Measurements from ENCODE around the gene RADIL. TPM values are rescaled to one million over a fixed set of nuclear protein-coding genes. Genes with fewer than 3 reads are reported as not detected.
"Not testable (repeated sequence)": the region's sequence is repeated elsewhere in the genome, so short reads cannot be mapped to it uniquely, and the experiment has no call there.

RADIL gene
- total RNA-seq, 1 donor from 2014 or later: 2.4 TPM

DNA sequence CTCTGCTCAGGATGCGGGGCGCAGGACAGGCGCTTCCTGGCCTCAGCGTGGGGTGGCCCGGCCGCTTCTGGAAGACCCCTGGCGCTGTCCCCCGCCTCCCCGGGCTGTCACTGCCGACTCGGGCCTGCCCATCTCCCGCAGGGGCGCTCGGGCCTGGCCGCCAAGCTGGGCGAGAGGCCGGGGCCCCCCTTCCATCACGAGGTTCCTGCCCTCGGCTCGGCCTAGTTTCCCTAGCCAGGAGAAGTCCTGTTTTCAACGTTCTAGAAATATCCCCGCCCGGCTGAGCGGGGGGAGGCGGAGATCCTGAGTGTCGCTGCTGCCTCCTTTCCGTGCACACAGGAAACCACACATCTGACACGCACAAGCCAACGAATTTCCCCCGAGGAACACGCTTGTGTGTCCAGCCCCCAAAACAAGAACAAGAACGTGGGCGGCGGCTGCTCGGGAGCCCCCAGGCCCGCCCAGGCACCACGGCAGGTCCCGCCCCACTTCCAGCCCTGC lies 74.4 kb downstream of the RADIL start:
- no peak for DNase-seq (ENCODE audit: low spot score)

DNA sequence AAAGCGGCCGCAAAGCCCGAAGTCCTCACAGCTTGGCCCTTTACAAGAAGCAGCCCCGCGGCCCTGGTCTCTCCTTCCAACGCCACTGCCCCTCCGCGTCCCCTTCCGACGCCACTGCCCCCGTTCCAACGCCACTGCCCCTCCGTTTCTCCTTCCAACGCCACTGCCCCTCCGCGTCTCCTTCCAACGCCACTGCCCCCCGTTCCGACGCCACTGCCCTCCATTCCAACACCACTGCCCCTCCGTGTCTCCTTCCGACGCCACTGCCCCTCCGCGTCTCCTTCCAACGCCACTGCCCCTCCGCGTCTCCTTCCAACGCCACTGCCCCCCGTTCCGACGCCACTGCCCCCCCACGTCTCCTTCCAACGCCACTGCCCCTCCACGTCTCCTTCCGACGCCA lies 75.0 kb downstream of the RADIL start:
- DNase-seq (ENCODE audit: low spot score): no peak

DNA sequence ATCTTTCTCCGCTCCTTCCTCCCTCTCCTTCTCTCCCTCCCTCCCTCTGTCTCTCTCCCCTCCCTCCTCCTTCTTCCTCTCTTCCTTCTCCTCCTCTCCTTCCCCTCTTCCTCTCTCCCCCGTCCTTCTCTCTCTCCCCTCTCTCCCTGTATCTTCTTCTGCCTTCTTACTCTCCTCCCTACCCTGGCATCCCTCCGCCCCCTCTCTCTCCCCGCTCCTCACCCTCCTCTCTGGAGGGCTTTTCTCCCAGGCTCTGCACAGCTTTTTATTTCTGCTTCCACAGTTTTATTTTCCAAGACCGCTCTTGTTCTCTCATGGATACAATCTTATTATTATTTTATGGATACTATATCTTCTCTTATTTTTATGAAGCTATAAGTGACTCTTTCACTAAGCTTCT lies 75.5 kb downstream of the RADIL start:
- DNase-seq (ENCODE audit: low spot score): no peak

DNA sequence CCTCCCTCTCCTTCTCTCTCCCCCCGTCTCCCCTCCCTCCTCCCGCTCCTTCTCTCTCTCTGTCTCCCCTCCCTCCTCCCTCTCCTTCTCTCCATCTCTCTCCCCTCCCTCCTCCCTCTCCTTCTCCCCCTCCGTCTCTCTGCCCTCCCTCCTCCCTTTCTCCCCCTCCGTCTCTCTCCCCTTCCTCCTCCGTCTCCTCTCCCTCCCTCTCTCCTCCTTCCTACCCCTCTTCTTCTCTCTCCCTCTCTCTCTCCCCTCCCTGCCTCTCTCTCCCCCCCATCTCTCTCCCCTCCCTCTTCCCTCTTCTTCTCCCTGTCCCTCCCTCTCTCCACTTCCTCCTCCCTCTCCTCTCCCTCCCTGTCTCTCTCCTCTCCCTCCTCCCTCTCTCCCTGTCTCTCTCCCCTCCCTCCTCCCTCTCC lies 75.9 kb downstream of the RADIL start:
- DNase-seq (ENCODE audit: low spot score): no peak

DNA sequence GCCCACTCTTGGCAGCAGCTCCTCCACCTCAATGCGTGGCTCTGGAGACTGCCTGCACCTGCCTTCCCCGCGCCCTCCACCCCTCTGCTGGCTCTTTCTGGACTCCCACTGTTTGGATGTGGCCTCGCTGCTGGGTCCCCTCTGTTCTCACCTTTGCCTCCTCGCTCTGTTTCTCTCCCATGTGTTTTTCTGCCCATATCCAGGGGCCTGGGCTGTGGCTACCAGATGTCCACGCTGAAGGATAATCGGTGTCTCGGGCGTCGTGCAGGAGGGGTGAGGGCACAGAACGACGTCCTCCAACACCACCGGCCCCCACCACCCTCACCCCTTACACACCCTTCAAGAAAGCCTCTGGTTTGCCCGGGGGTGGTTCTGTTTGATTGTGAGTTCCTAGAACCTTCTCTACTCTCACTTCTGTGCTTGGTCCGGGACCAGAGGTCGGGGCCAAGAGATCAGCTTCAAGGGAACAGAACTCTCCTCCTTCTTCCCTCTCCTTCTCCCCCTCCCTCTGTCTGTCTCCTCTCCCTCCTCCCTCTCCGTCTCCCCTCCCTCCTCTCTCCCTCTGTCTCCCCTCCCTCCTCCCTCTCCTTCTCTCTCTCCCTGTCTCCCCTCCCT lies 76.4 kb downstream of the RADIL start:
- no peak for DNase-seq (ENCODE audit: low spot score)

DNA sequence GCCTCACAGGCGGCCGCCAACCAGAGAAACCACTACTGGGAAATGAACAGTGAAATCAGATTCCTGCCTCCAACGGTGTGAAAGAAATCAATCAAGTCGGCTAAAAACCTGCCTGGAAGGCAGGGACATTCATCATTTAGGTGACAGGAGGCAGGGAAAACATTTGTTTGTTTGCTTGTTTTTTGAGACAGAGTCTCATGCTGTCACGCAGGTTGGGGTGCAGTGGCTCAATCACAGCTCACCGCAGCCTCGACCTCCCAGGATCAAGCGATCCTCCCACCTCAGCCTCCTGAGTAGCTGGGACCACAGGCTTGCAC lies 77.6 kb downstream of the RADIL start:
- DNase-seq (ENCODE audit: low spot score): no peak

DNA sequence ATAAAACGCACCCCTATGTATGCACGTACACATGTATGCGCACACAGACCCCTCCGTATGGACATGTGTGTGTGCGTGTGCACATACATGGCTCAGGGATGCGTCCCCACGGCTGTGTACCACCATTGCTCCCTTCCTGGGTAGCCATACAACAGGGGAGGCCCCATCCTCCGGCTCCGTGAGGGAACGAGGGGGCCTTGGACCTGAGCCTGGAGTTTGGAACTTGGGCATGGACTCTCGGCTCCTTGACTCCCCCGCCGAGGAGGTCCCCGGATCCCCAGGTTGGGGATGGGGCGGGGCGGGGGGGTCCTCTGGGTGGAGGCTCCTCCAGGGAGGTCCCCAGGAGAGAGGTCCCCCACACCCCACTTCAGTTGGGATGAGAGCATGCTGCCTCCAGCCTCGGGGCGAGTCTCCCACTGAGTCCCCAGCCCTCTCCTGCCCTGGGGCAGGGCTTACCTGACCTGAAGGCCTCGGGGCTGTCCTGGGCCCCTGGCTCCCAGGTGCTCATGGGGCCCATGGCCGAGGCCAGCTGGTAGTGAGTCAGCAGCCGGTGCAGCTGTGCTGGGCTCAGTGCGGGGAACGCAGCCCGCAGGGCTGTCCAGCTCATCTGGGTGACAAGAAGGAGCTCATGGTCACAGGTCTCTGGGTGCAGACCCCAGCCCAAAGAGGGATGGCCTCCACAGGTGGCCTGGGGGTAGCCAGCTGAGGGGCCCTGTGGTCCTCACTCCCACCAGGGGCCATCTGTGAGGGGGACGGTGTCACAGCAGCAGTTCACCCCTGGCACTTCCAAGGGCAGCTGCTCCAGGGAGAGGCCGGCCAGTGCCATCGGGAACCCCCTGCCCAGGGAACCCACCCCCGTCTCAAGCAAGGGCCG lies 78.2 kb downstream of the RADIL start:
- no peak for DNase-seq (ENCODE audit: low spot score)

DNA sequence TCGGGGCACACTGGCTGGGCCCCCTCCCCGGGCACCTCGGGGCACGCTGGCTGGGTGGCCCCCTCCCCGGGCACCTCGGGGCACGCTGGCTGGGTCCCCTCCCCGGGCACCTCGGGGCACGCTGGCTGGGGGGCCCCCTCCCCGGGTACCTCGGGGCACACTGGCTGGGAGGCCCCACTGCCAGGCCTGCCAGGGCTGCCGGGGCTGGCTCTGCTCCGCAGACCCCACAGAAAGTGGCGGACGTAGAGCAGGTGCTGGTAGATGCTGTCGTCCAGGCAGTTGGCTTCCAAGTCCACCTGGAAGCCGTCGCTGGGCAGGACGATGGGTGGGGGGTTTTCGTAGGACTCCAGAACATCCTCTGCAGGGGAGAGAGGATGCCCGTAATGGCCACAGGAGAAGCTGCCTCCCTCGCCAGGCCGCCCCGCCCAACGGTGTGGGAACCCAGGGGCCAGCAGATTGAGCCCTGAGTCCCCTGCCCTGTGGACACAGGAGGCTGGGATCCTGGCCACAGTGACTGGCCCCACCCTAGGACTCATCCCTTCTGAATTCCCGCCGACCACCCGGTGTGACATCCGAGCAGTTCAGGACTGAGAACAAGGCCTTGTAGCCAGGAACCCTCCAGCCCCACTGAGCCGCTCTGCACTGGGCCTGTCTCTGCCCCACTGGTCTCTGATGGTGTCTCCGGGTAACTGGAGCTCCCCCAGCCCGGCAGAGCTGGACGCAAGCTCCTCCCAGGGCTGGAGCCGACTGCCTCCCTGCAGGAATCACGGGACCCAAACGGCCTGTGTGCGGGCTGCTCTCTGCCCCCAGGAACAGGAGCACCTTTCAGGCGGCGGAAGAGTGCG lies 79.9 kb downstream of the RADIL start:
- DNase-seq (ENCODE audit: low spot score): no peak

DNA sequence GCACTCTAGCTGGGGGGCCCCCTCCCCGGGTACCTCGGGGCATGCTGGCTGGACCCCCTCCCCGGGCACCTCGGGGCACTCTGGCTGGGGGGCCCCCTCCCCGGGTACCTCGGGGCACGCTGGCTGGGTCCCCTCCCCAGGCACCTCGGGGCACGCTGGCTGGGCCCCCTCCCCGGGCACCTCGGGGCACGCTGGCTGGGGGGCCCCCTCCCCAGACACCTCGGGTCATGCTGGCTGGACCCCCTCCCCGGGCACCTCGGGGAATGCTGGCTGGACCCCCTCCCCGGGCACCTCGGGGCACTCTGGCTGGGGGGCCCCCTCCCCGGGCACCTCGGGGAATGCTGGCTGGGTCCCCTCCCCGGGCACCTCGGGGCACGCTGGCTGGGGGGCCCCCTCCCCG lies 80.9 kb downstream of the RADIL start:
- DNase-seq (ENCODE audit: low spot score): not testable (repeated sequence)

DNA sequence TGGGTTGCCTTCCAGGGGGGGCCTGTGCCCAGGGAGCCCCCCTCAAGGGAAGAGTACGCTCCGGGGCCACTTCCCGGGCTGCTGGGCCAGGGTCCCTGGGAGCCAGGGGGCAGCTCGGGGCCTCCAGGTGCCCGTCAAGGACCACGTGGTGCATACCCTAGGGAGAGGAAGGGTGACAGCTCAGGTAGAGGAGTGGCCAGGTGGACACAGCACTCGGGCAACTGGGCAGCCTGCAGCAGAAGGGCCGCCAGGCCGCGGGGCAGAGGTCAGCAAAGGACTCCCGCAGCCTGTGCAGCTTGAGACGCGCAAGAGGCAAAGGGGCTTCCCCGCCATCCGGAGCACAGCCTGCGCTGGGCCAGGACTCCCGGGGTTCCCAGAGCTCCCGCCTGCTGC lies 81.7 kb downstream of the RADIL start:
- DNase-seq (ENCODE audit: low spot score): no peak

DNA sequence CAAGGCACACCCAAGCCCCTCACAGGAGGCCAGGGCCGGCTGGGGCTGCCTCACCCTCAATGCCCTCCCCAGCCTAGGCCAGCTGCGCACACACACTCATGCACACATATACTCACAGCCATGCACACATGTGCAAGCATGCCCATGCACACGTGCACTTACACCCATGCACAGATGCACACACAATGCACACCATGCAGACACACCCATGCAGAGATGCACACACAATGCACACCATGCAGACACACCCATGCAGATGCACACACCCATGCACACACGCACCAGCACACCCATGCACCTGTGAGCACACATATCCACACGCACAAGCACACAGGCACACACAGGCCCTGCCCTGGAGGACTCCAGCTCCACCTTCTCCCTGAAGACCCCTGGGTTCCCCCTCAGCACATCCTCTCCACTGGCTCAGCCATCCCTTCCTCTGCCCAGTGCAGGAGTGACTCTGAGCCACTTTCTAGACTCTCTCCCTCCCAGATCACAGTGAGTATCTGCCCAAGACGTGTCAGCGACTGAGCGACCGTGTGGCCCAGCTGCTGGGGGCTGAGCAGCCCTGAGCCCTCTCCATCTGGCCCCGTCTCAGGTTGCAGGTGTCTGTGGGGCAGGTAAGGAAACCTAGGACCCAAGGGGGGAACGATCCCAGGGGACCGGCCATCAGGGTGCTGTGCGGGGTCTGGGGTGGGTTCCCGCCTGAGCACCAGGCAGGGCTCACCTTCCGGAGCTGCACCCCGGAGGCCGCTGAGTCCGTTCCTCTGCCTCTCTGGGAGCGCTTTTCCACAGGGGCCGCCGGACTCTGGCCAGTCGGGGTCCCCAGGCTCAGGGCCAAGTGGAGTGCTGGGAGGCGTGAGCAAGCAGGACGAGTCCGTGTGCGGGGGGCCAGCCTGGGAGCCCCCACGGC lies 82.3 kb downstream of the RADIL start:
- DNase-seq (ENCODE audit: low spot score): no peak

DNA sequence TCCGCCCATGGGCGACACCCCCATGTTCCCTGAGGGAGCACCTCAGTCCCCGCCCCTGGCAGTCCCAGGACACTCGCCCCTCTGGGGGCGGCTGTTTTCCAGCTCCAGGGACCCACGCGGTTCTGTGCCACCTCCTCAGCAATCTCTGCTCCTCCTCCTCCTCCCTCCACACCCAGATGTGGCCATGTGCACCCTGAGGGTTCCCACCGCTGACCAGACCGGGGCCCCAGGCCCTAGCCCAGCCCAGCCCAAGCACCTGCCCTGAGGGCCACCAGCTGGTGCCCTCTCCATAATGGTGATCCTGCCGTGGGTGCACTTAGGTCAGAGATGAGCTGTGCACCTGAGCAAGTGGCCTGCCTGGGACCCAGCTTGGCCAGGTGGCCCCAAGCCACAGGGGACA lies 83.0 kb downstream of the RADIL start:
- no peak for DNase-seq (ENCODE audit: low spot score)

DNA sequence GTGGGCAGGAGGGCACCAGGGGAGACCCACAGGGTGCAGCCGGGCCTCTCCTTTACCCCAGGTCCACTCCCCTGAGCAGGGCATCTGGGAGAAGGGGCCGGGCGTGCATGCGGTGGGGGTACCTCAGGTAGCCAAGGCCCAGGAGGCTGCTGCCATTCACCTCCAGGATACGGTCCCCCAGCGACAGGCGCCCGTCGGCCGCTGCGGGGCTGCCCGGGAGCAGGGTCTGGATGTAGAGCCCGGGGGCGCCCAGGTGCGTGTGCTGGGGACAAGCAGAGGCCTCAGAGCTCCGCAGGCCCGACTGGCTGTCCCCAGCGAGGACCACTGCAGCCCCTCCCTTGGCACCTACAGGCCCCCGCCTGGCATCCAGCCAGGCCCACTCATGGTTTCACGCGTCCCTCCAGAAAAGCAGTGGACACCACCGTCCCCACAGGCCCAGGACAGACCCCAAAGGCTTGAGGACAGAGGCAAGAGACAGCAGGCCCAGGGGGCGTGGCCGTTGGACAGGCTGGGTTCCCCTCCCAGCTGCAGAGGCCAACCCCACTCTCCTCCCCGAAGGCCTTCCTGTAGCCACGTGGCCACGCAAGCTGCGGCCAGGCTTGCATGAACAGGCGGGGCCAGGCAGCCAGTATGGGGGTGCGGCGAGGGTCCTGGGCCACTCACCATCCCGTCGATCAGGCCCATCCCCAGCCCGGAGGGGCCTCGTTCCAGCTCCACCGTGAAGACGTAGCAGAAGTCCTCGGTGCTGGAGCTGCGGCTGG lies 83.8 kb downstream of the RADIL start:
- no peak for DNase-seq (ENCODE audit: low spot score)

DNA sequence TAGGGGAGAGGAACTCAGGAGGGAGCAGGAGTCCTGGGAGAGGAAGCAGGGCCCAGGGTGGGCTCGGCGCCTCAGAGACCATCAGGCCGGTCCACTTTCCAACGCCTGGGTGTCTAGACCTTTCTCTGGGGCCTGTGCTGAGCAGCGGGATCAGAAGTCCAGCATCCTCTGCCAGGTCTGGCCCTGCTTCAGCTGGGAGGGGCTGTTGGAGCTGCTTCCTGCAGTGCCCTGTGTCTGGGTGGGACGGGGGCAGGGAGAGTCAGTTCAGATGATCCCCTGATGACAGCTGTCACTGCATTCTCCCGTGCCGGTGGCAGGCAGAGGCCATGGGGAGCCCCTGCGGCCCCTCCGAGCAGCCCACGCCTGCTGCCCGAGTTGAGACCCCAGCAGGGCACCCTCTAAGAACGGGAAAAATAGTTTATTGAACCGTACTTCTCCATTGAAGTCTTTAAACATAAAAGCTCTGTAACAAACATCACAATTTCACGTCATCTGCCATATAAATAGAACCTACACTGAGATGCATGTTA lies 84.7 kb downstream of the RADIL start:
- no peak for DNase-seq (ENCODE audit: low spot score)

DNA sequence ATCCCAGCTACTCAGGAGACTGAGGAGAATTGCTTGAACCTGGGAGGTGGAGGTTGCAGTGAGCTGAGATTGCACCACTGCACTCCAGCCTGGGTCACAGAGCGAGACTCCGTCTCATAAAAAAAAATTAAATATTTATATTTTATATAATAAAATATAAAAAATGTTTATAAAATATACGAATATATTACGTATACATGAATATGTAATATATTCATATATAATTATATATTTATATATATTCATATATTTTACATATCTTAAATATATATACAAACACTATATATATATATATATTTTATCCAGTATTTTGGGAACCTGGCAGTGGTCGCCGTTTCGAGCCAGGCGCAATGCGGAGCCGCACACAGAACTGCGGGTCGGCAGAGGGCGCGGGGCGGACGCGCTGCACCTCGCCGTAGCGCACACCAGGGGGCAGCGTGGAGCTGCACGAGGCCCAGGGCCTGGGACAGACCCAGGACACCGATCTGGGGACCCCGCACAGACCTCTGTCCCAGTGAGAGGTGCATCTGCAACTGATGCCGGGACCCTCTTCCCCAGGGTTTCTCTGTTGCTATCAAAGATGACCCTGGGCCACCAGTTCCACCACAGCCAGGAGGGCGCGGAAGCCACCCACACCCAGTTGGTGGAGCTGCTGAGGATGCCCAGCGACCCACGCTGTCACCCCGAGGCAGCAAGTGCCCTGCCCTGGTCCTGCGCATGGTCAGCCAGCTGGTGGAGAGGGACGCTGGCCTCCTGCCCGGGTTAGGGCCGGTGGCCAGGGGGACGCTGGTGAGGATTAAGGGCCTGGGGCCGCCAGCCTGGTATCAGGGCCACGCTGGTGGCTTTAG lies 85.4 kb downstream of the RADIL start:
- peak; percentile 28 for DNase-seq (ENCODE audit: low spot score)

DNA sequence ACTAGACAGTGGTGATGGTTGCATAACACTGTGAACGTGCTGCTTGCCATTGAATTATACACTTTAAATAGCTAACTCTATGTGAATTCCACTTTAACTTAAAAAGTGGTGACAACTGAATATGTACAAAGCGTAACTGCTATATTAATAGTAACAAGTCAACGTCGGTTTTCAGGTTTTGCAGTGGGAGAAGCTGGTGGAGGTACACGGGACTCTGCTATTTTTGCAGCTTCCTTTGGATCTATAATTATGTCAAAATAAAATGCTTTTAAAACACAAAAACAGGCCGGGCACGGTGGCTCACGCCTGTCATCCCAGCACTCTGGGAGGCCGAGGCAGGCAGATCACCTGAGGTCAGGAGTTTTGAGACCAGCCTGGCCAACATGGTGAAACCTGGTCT lies 87.1 kb downstream of the RADIL start:
- DNase-seq (ENCODE audit: low spot score): no peak

DNA sequence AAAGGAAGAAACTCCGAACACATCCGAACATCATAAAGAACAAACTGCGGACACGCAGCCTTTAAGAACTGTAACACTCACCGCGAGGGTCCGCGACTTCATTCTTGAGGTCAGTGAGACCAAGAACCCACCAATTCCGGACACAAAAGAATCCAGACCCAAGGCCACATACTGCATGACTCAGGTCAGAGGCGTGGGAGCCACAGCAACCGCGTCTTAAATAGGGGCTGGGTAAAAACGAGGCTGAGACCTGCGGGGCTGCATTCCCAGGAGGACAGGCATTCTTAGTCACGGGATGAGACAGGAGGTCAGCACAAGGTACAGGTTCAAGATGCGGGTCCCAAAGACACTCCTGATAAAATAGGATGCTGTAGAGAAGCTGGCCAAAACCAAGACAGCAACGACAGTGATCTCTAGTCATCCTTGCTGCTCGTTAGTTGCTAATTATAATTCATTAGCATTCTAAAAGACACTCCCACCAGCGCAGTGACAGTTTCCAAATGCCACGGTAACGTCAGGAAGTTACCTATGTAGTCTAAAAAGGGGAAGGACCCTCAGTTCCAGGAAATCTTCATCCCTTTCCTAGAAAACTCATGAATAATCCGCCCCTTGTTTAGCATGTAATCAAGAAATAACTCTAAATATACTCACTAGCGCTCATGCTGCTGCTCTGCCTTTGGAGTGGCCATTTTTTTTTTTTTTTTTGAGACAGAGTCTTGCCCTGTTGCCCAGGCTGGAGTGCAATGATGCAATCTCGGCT lies 88.7 kb downstream of the RADIL start:
- no peak for DNase-seq (ENCODE audit: low spot score)

DNA sequence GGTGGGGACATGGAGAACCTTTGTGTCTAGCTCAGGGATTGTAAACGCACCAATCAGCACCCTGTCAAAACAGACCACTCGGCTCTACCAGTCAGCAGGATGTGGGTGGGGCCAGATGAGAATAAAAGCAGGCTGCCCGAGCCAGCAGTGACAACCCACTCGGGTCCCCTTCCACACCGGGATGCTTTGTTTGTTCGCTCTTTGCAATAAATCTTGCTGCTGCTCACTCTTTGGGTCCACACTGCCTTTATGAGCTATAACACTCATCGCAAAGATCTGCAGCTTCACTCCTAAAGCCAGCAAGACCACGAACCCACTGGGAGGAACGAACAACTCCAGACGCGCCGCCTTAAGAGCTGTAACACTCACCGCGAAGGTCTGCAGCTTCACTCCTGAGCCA lies 89.3 kb downstream of the RADIL start:
- DNase-seq (ENCODE audit: low spot score): not testable (repeated sequence)

All from mucosa of gallbladder (tissue), 1 donor.